ENCODE data around the gene RASSF7. TPM values are rescaled to one million over a fixed set of nuclear protein-coding genes. Genes with fewer than 3 reads are reported as not detected.

Gene RASSF7
- polyA plus RNA-seq, 1 donor from 2014 or later, result 37.1 TPM

DNA sequence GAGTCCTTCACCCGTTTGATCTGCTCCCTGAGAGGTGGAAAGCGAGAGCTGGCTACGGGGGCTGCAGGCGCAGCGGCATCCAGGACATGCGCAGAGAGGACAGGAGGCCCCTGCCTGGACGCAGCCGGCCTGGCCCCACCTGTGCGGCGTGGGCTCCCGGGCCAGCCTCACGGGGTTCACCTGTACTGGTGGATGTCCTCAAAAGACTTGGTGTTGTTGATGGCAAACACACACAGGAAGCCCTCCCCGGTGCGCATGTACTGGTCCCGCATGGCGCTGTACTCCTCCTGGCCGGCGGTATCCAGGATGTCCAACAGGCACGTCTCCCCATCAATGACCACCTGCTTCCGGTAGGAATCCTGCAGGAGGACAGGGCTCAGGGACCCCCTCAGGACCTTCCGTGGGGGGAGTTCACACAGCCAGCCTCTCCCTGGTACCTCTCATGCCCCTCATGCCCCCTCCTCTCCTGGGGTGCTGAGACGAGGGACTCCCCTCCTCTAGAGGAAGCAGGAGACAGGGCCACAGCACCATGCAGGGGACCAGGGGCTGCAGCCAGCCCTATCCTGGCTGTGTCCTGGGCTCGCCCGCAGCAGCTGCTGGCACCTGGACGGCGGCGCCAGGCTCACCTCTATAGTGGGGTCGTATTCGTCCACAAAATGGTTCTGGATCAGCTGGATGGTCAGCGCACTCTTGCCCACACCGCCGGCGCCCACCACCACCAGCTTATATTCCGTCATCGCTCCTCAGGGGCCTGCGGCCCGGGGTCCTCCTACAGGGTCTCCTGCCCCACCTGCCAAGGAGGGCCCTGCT is 27.0 kb upstream of the RASSF7 start:
- no peak overlapping the region for H3K27ac ChIP-seq (ENCODE audit: low read length)
- H2AFZ ChIP-seq (ENCODE audit: low read depth, low read length), result no peak overlapping the region
- no peaks in the 10 kb centered on the region for H3K9me2 ChIP-seq (ENCODE audit: insufficient read depth, low read length)
- H3K4me3 ChIP-seq (ENCODE audit: low read length), result peak overlapping the region; percentile 92
- no peaks in the 10 kb centered on the region for H4K20me1 ChIP-seq (ENCODE audit: insufficient read depth)
- no peaks in the 10 kb centered on the region for H3K27me3 ChIP-seq (ENCODE audit: insufficient read depth, low read depth, low read length)
- no peaks in the 10 kb centered on the region for H3F3A ChIP-seq (ENCODE audit: insufficient read depth, low read length, poor library complexity, severe bottlenecking)
- no peaks in the 10 kb centered on the region for H3K36me3 ChIP-seq (ENCODE audit: insufficient read depth, low read length)
- H3K9me3 ChIP-seq (ENCODE audit: low read length), result no peaks in the 10 kb centered on the region
- H3K79me2 ChIP-seq (replicated peaks; ENCODE audit: insufficient read depth, low read length), result peaks cover 8% of the 10 kb centered on the region
- peak overlapping the region; percentile 80 for H3K4me2 ChIP-seq (ENCODE audit: low read length)
- H3K9ac ChIP-seq (ENCODE audit: low read length), result peak overlapping the region; percentile 82
- TF ChIP-seq MXI1 (conservative IDR thresholded peaks at IDR 0.05; ENCODE audit: poor library complexity, severe bottlenecking), result no peak
- TF ChIP-seq, protein P1, sequence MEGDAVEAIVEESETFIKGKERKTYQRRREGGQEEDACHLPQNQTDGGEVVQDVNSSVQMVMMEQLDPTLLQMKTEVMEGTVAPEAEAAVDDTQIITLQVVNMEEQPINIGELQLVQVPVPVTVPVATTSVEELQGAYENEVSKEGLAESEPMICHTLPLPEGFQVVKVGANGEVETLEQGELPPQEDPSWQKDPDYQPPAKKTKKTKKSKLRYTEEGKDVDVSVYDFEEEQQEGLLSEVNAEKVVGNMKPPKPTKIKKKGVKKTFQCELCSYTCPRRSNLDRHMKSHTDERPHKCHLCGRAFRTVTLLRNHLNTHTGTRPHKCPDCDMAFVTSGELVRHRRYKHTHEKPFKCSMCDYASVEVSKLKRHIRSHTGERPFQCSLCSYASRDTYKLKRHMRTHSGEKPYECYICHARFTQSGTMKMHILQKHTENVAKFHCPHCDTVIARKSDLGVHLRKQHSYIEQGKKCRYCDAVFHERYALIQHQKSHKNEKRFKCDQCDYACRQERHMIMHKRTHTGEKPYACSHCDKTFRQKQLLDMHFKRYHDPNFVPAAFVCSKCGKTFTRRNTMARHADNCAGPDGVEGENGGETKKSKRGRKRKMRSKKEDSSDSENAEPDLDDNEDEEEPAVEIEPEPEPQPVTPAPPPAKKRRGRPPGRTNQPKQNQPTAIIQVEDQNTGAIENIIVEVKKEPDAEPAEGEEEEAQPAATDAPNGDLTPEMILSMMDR (IDR thresholded peaks at IDR 0.05; ENCODE audit: poor library complexity, severe bottlenecking), result no peak
- TF ChIP-seq, protein P2, sequence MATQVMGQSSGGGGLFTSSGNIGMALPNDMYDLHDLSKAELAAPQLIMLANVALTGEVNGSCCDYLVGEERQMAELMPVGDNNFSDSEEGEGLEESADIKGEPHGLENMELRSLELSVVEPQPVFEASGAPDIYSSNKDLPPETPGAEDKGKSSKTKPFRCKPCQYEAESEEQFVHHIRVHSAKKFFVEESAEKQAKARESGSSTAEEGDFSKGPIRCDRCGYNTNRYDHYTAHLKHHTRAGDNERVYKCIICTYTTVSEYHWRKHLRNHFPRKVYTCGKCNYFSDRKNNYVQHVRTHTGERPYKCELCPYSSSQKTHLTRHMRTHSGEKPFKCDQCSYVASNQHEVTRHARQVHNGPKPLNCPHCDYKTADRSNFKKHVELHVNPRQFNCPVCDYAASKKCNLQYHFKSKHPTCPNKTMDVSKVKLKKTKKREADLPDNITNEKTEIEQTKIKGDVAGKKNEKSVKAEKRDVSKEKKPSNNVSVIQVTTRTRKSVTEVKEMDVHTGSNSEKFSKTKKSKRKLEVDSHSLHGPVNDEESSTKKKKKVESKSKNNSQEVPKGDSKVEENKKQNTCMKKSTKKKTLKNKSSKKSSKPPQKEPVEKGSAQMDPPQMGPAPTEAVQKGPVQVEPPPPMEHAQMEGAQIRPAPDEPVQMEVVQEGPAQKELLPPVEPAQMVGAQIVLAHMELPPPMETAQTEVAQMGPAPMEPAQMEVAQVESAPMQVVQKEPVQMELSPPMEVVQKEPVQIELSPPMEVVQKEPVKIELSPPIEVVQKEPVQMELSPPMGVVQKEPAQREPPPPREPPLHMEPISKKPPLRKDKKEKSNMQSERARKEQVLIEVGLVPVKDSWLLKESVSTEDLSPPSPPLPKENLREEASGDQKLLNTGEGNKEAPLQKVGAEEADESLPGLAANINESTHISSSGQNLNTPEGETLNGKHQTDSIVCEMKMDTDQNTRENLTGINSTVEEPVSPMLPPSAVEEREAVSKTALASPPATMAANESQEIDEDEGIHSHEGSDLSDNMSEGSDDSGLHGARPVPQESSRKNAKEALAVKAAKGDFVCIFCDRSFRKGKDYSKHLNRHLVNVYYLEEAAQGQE (IDR thresholded peaks at IDR 0.05; ENCODE audit: borderline replicate concordance), result no peak
- no peak for TF ChIP-seq TAF1 (IDR thresholded peaks at IDR 0.05; ENCODE audit: low read depth)
- TF ChIP-seq EP300 (conservative IDR thresholded peaks at IDR 0.05; ENCODE audit: poor library complexity, severe bottlenecking), result no peak

DNA sequence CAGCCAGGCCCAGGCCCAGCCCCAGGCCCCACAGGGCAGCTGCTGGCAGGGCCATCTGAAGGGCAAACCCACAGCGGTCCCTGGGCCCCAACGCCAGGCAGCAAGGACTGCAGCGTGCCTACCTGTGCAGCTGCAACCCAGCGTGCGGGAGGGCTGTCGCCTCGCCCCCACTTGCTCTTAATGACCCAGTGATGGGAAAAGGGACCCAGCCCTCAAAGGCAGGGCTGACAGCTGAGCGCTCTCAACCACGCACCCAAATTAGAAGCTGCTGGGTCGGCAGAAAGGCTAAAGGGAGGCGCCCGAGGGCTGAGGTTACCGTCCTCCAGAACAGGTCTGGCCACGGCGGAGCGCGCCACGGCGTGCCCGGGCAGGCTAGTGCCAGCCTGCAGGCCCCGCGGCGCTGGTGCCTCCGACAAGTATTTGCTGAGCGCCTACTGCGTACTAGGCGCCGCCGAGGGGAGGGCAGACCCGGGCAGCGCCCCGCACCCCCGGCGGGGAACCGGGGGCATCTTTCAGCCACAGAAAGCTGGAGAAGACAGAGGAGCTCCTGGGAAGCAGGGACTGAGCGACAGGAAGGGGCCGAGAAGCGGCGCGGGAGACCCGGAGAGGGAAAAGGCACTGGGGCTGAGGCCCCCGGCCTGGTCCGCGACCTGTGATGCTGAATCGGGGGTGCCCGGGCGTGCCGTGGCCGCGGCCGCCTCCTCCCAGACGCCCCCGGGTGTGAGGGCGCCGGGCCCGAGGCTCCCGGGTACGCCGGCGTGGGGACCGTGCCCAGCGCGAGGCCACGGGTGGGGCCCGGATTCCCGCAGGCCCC is 26.2 kb upstream of the RASSF7 start:
- H3K27me3 ChIP-seq (ENCODE audit: insufficient read depth, low read depth, low read length), result no peaks in the 10 kb centered on the region
- H3K79me2 ChIP-seq (replicated peaks; ENCODE audit: insufficient read depth, low read length), result peaks cover 8% of the 10 kb centered on the region
- H3K9ac ChIP-seq (ENCODE audit: low read length), result peak overlapping the region; percentile 82
- no peaks in the 10 kb centered on the region for H3K36me3 ChIP-seq (ENCODE audit: insufficient read depth, low read length)
- H3K9me3 ChIP-seq (ENCODE audit: low read length), result no peaks in the 10 kb centered on the region
- no peaks in the 10 kb centered on the region for H4K20me1 ChIP-seq (ENCODE audit: insufficient read depth)
- no peaks in the 10 kb centered on the region for H3F3A ChIP-seq (ENCODE audit: insufficient read depth, low read length, poor library complexity, severe bottlenecking)
- H2AFZ ChIP-seq (ENCODE audit: low read depth, low read length), result no peak overlapping the region
- H3K4me2 ChIP-seq (ENCODE audit: low read length), result peak overlapping the region; percentile 80
- TF ChIP-seq, protein P1 (IDR thresholded peaks at IDR 0.05; ENCODE audit: poor library complexity, severe bottlenecking), result no peak
- TF ChIP-seq EP300 (conservative IDR thresholded peaks at IDR 0.05; ENCODE audit: poor library complexity, severe bottlenecking) (no peak), POLR2AphosphoS5 (IDR thresholded peaks at IDR 0.05) (no peak), EZH2 (IDR thresholded peaks at IDR 0.05; ENCODE audit: borderline replicate concordance, insufficient read depth, low read length, poor library complexity, severe bottlenecking) (no peak)
- TF ChIP-seq, protein P2 (IDR thresholded peaks at IDR 0.05; ENCODE audit: borderline replicate concordance), result no peak
- no peak overlapping the region for H3K27ac ChIP-seq (ENCODE audit: low read length)
- H3K9me2 ChIP-seq (ENCODE audit: insufficient read depth, low read length), result no peaks in the 10 kb centered on the region
- H3K4me3 ChIP-seq (ENCODE audit: low read length), result peak overlapping the region; percentile 92
